IMR-90 (cell line): ENCODE results near the gene C19orf25. TPM values are rescaled to one million over a fixed set of nuclear protein-coding genes. Genes with fewer than 3 reads are reported as not detected.

Experiments used
- ATAC-seq: fragments of 200-7000 bp; cut with Tn5 transposase; 2 replicates; pipeline ENCODE4 v1.9.1; 2020; ENCODE audit warnings: low read depth, mild to moderate bottlenecking, moderate library complexity
- BruUV-seq: library from RNA; stranded (reverse); fragments of 400-500 nt; replicated peaks from 2 replicates; lab custom pipeline; 2021; lab: Mats Ljungman, UMichigan
- CTCF ChIA-PET: fragments of 300-600 bp; formaldehyde crosslinking; extraction: SDS; loops from one replicate; lab custom pipeline; 2021; ENCODE audit warnings: antibody characterized with exemption; lab: Yijun Ruan, JAX
- POLR2A ChIA-PET: fragments of 300-600 bp; sonication (Branson Sonifier 250); formaldehyde crosslinking; loops from one replicate; lab custom pipeline; 2022; ENCODE audit warnings: antibody characterized with exemption; ENCODE audit not compliant: unreplicated experiment; lab: Charles Lee
- DNase-seq: peaks from one replicate; pipeline ENCODE4 v3.0.0; 2013
- H2AFZ ChIP-seq: replicated peaks from 2 replicates; pipeline ENCODE3; 2013; ENCODE audit warnings: low read length, mild to moderate bottlenecking; ENCODE audit not compliant: poor library complexity
- H2AK5ac ChIP-seq: 2 replicates; pipeline ENCODE4 v1.6.1; 2013; ENCODE audit warnings: low read depth, low read length, inconsistent platforms
- H2AK9ac ChIP-seq: replicated peaks from 2 replicates; pipeline ENCODE3; 2013; ENCODE audit warnings: mild to moderate bottlenecking, low read depth, low read length, moderate library complexity; ENCODE audit not compliant: poor library complexity
- H2BK120ac ChIP-seq: 2 replicates; pipeline ENCODE4 v1.6.1; 2013; ENCODE audit warnings: low read depth, low read length, inconsistent platforms
- H2BK15ac ChIP-seq: 3 replicates; pipeline ENCODE4 v1.6.1; 2013; ENCODE audit warnings: low read depth, low read length, inconsistent platforms
- H2BK20ac ChIP-seq: 2 replicates; pipeline ENCODE4 v1.6.1; 2013; ENCODE audit warnings: low read depth, mild to moderate bottlenecking, inconsistent platforms, low read length, moderate library complexity
- H2BK5ac ChIP-seq: 2 replicates; pipeline ENCODE4 v1.6.1; 2013; ENCODE audit warnings: mild to moderate bottlenecking, low read depth, low read length, inconsistent platforms; ENCODE audit not compliant: poor library complexity, severe bottlenecking
- H3K14ac ChIP-seq: replicated peaks from 2 replicates; pipeline ENCODE4 v1.6.1; 2013; ENCODE audit warnings: low read depth, low read length, inconsistent platforms
- H3K18ac ChIP-seq: 2 replicates; pipeline ENCODE4 v1.6.1; 2013; ENCODE audit warnings: low read depth, low read length, control low read depth
- H3K23ac ChIP-seq: 2 replicates; pipeline ENCODE4 v1.6.1; 2013; ENCODE audit warnings: low read depth, low read length, inconsistent platforms
- H3K27ac ChIP-seq: 2 replicates; pipeline ENCODE4 v1.5.1; 2013; ENCODE audit warnings: mild to moderate bottlenecking, control low read depth, low read length; ENCODE audit not compliant: insufficient read depth
- H3K27me3 ChIP-seq: 2 replicates; pipeline ENCODE4 v1.6.1; 2013; ENCODE audit warnings: low read length; ENCODE audit not compliant: control insufficient read depth, insufficient read depth
- H3K36me3 ChIP-seq: 2 replicates; pipeline ENCODE4 v1.6.1; 2013; ENCODE audit warnings: low read length, mixed read lengths; ENCODE audit not compliant: control insufficient read depth, insufficient read depth
- H3K4ac ChIP-seq: 2 replicates; pipeline ENCODE4 v1.6.1; 2013; ENCODE audit warnings: low read depth, low read length, inconsistent platforms
- H3K4me1 ChIP-seq: 2 replicates; pipeline ENCODE4 v1.6.1; 2013; ENCODE audit warnings: low read length, mixed read lengths; ENCODE audit not compliant: control insufficient read depth, insufficient read depth
- H3K4me2 ChIP-seq: 2 replicates; pipeline ENCODE4 v1.6.1; 2013; ENCODE audit warnings: low read depth, mild to moderate bottlenecking, control low read depth, low read length, moderate library complexity
- H3K4me3 ChIP-seq: 2 replicates; pipeline ENCODE4 v1.5.1; 2013; ENCODE audit warnings: low read depth, mild to moderate bottlenecking, control low read depth, low read length, moderate library complexity; ENCODE audit not compliant: insufficient read depth
- H3K56ac ChIP-seq: 2 replicates; pipeline ENCODE4 v1.6.1; 2013; ENCODE audit warnings: low read length, inconsistent platforms; ENCODE audit not compliant: insufficient read depth; ENCODE audit errors: extremely low read depth
- H3K79me1 ChIP-seq, 2 experiments: 2 replicates each; pipeline ENCODE4 v1.6.1; 2013; ENCODE audit warnings: low read length in 2 of 2, inconsistent platforms in 1 of 2, low read depth in 1 of 2
- H3K9ac ChIP-seq: 2 replicates; pipeline ENCODE4 v1.6.1; 2013; ENCODE audit warnings: low read depth, low read length, control low read depth
- H3K9me1 ChIP-seq: 2 replicates; pipeline ENCODE4 v1.6.1; 2013; ENCODE audit warnings: low read length, inconsistent platforms; ENCODE audit not compliant: insufficient read depth
- H3K9me3 ChIP-seq: 2 replicates; pipeline ENCODE4 v1.6.1; 2013; ENCODE audit warnings: low read length; ENCODE audit not compliant: control insufficient read depth, insufficient read depth
- H4K20me1 ChIP-seq: 2 replicates; pipeline ENCODE4 v1.6.1; 2013; ENCODE audit warnings: low read length, inconsistent platforms; ENCODE audit not compliant: insufficient read depth
- H4K5ac ChIP-seq: 2 replicates; pipeline ENCODE4 v1.6.1; 2013; ENCODE audit warnings: mild to moderate bottlenecking, low read depth, low read length, control low read depth
- H4K8ac ChIP-seq, 2 experiments: 2 replicates each; pipeline ENCODE4 v1.6.1; 2013; ENCODE audit warnings: low read depth in 2 of 2, low read length in 2 of 2, control low read depth in 1 of 2, inconsistent platforms in 1 of 2
- H4K91ac ChIP-seq: 2 replicates; pipeline ENCODE4 v1.6.1; 2013; ENCODE audit warnings: low read depth, low read length, inconsistent platforms; ENCODE audit not compliant: insufficient read depth
- FOS ChIP-seq: fragments of 150-350 bp; IDR thresholded peaks from 2 replicates; pipeline ENCODE4 v1.6.1; 2016; ENCODE audit warnings: low read depth, low read length
- MAFK ChIP-seq: IDR thresholded peaks from 2 replicates; pipeline ENCODE4 v1.6.1; 2012; ENCODE audit warnings: low read depth, low read length, improper control_type of control experiment
- WGBS, 2 experiments: methylation state at CpG; one replicate each; pipeline versions ENCODE4 v1.1.5 to v1.1.7; 2013; ENCODE audit warnings: missing lambda C conversion rate in 2 of 2; ENCODE audit not compliant: insufficient read length in 1 of 2; ENCODE audit errors: extremely low coverage in 2 of 2; 5-methylcytosine and 5-hydroxymethylcytosine counted together
- dilution Hi-C: fragments of 300-500 bp; cut with HindIII; formaldehyde crosslinking; loops from one replicate; pipeline ENCODE4 v1.14.3; 2018; ENCODE audit warnings: low sequenced_read_pairs; ENCODE audit not compliant: unreplicated experiment
- in situ Hi-C: fragments of 300-500 bp; cut with MboI; formaldehyde crosslinking; loops from 3 replicates; pipeline ENCODE4 v1.14.3; 2019; ENCODE audit warnings: low sequenced_read_pairs, inconsistent platforms, mixed read lengths
- intact Hi-C: fragments of 100-400 bp; cut with micrococcal nuclease; formaldehyde crosslinking; loops from 2 replicates; pipeline ENCODE4 v1.10.0; 2022
- polyA plus RNA-seq, 3 experiments: library from polyadenylated mRNA; depleted of rRNA; stranded (reverse); fragments of >200 nt; gene quantifications; 2 replicates each; pipeline ENCODE4 v1.2.3, GENCODE V29; 2012; ENCODE audit warnings: low replicate concordance in 1 of 3
- total RNA-seq: library from RNA; depleted of rRNA; stranded (reverse); fragments of >200 nt; gene quantifications from 2 replicates; pipeline ENCODE4 v1.2.3, GENCODE V29; 2012
- TF ChIP-seq, protein P1 (sequence below): conservative IDR thresholded peaks from 2 replicates; pipeline ENCODE4 v1.5.1; 2012; ENCODE audit warnings: mild to moderate bottlenecking, low read depth, low read length, improper control_type of control experiment

Gene C19orf25
- total and polyA plus RNA-seq, 2 of the 4 experiments (the other 2 are of a cell fraction), result 10.4 to 34.9 TPM

DNA sequence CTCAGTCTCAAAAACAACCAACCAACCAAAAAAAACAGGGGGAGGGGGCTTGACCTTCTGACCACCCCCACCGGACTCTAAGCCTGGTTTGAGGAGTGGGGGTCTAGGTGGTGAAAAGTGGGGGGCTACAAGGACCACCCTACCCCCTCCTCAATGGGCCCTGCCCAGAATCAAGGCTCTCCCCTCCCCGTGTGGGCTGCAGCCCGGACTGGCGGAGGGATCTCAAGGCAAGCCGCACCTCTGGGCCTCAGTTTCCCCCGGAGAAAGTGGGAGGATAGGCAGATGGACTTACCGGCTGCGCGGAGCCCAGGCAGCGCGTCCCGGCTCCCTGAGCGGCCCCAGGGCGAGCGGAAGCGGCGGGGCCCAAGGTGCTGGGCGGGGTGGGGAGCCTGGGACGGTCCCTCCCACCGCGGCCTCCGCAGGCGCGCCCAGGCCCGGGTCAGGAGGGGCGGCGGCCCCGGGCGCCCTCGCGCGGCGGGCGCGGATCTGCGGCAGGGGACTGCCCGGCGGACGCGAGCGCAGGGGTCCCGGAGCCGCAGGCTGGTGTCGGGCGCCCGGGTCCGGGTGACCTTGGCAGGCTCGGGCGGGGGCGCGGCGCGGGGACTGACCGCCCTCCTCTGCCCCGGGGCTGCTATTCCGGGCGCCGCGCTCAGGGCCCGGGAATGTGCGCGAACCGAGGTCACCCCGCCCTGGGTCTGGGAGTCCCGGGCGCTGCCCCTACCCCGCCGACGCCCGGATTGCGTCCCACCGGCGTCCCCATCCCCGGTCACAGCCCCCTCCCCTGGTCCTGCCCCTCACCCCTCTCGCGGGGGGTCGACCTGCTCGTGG is 33.9 kb upstream of the C19orf25 start, which contains the start of gene ADAMTSL5:
Gene ADAMTSL5 (minus strand): TSS at position 349 of the 828 bp plus-strand sequence. CDS start 2,076 bp downstream, outside the sequence.
- H3K18ac ChIP-seq, result peak within 1 kb of the TSS; percentile 95
- H2AK5ac ChIP-seq, result peak within 1 kb of the TSS; percentile 84
- no peaks in the 10 kb centered on the region for H3K9me1 ChIP-seq
- no peak within 1 kb of the TSS for H2BK15ac ChIP-seq
- peak within 1 kb of the TSS; percentile 91 for H2AK9ac ChIP-seq
- H2AFZ ChIP-seq, result peak within 1 kb of the TSS; percentile 90
- ChIA-PET POLR2A (no interaction called here), CTCF (no interaction called here)
- H2BK120ac ChIP-seq, result peak within 1 kb of the TSS; percentile 19
- H3K36me3 ChIP-seq, result peaks cover 5% of the 10 kb centered on the region; the same call in 1 of the 2 replicates
- peaks cover 2% of the 10 kb centered on the region; the same call in 1 of the 2 replicates for H3K9me3 ChIP-seq
- peak; percentile 28 for DNase-seq
- peak within 1 kb of the TSS; percentile 29; the same call in 1 of the 2 replicates for H3K14ac ChIP-seq
- peak within 1 kb of the TSS; percentile 92 to 96 for H4K8ac ChIP-seq
- H4K5ac ChIP-seq, result peak within 1 kb of the TSS; percentile 94
- no peak within 1 kb of the TSS for H2BK20ac ChIP-seq
- peaks cover 4 to 15% of the 10 kb centered on the region in 2 experiments; a peak in 1 of 4 replicates for H3K79me1 ChIP-seq
- peak within 1 kb of the TSS; percentile 83 for H3K27ac ChIP-seq
- peak; percentile 73 for ATAC-seq
- 1% methylated on average over 39 of the region's 78 CpGs; no CpG with 5 or more reads in 1 of the 2 experiments for WGBS, 2 experiments
- H3K56ac ChIP-seq, result peak within 1 kb of the TSS; percentile 41
- no peaks in the 10 kb centered on the region for H3K27me3 ChIP-seq
- H3K4me1 ChIP-seq, result peaks cover 4% of the 10 kb centered on the region; the same call in 1 of the 2 replicates
- in situ Hi-C loops (no loop called here), dilution Hi-C loops (no loop called here), intact Hi-C loops (no loop called here)
- peak within 1 kb of the TSS; percentile 98 for H3K4me3 ChIP-seq
- peak within 1 kb of the TSS; percentile 82 for H3K4ac ChIP-seq
- peak within 1 kb of the TSS; percentile 77 for H2BK5ac ChIP-seq
- H3K4me2 ChIP-seq, result peak within 1 kb of the TSS; percentile 96
- H3K9ac ChIP-seq, result peak within 1 kb of the TSS; percentile 98
- no peak within 1 kb of the TSS for H3K23ac ChIP-seq
- H4K20me1 ChIP-seq, result peaks cover 6% of the 10 kb centered on the region; the same call in 1 of the 2 replicates
- peak within 1 kb of the TSS; percentile 64; the same call in 1 of the 2 replicates for H4K91ac ChIP-seq
- BruUV-seq, result no TSS peak
- no peak for TF ChIP-seq MAFK
- no peak for TF ChIP-seq FOS
- TF ChIP-seq, protein P1, sequence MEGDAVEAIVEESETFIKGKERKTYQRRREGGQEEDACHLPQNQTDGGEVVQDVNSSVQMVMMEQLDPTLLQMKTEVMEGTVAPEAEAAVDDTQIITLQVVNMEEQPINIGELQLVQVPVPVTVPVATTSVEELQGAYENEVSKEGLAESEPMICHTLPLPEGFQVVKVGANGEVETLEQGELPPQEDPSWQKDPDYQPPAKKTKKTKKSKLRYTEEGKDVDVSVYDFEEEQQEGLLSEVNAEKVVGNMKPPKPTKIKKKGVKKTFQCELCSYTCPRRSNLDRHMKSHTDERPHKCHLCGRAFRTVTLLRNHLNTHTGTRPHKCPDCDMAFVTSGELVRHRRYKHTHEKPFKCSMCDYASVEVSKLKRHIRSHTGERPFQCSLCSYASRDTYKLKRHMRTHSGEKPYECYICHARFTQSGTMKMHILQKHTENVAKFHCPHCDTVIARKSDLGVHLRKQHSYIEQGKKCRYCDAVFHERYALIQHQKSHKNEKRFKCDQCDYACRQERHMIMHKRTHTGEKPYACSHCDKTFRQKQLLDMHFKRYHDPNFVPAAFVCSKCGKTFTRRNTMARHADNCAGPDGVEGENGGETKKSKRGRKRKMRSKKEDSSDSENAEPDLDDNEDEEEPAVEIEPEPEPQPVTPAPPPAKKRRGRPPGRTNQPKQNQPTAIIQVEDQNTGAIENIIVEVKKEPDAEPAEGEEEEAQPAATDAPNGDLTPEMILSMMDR, result peak; percentile 39
